Trophoblast cell (in vitro differentiated cells and primary cell): ENCODE results near the gene ALS2.
A peak's percentile ranks its signal among the peaks of the same experiment; 100 is the strongest.
"Not testable (repeated sequence)": the region's sequence is repeated elsewhere in the genome, so short reads cannot be mapped to it uniquely, and the experiment has no call there.

Source experiments
- DNase-seq, 2 donors: peaks; one replicate each; pipeline ENCODE4 v3.0.0-alpha.2; 2016
- H2AFZ ChIP-seq: 2 replicates; pipeline ENCODE4 v1.6.1; 2013; ENCODE audit warnings: low read length, moderate library complexity, mild to moderate bottlenecking; ENCODE audit not compliant: insufficient read depth, poor library complexity
- H2AK5ac ChIP-seq: 2 replicates; pipeline ENCODE4 v1.6.1; 2013; ENCODE audit warnings: mild to moderate bottlenecking, low read length
- H2BK120ac ChIP-seq: 2 replicates; pipeline ENCODE4 v1.6.1; 2013; ENCODE audit warnings: low read length, mild to moderate bottlenecking, moderate library complexity; ENCODE audit not compliant: insufficient read depth, poor library complexity
- H2BK12ac ChIP-seq: 2 replicates; pipeline ENCODE4 v1.6.1; 2013; ENCODE audit warnings: mild to moderate bottlenecking, low read length, moderate library complexity
- H2BK5ac ChIP-seq: 2 replicates; pipeline ENCODE4 v1.6.1; 2013; ENCODE audit warnings: low read length, low read depth, moderate library complexity, mild to moderate bottlenecking; ENCODE audit not compliant: poor library complexity
- H3K14ac ChIP-seq: 2 replicates; pipeline ENCODE4 v1.6.1; 2013; ENCODE audit warnings: mild to moderate bottlenecking, low read length
- H3K18ac ChIP-seq: 2 replicates; pipeline ENCODE4 v1.6.1; 2013; ENCODE audit warnings: mild to moderate bottlenecking, low read length
- H3K23ac ChIP-seq: 2 replicates; pipeline ENCODE4 v1.6.1; 2013; ENCODE audit warnings: low read length
- H3K27ac ChIP-seq: 2 replicates; pipeline ENCODE4 v1.5.1; 2013; ENCODE audit warnings: low read depth, mild to moderate bottlenecking, inconsistent platforms, low read length, moderate library complexity
- H3K27me3 ChIP-seq: 2 replicates; pipeline ENCODE4 v1.6.1; 2013; ENCODE audit warnings: inconsistent platforms, mild to moderate bottlenecking, low read length, moderate library complexity; ENCODE audit not compliant: insufficient read depth
- H3K36me3 ChIP-seq, 2 experiments: 1 replicate in 1 of 2; 2 replicates in 1 of 2; pipeline ENCODE4 v1.6.1; 2013; ENCODE audit warnings: low read length in 2 of 2, mild to moderate bottlenecking in 2 of 2, moderate library complexity in 1 of 2; ENCODE audit not compliant: insufficient read depth in 2 of 2, control insufficient read depth in 1 of 2
- H3K4ac ChIP-seq: 2 replicates; pipeline ENCODE4 v1.6.1; 2013; ENCODE audit warnings: low read depth, mild to moderate bottlenecking, low read length, moderate library complexity
- H3K4me1 ChIP-seq, 2 experiments: 1 replicate in 1 of 2; 2 replicates in 1 of 2; pipeline ENCODE4 v1.6.1; 2013; ENCODE audit warnings: low read length in 2 of 2, mild to moderate bottlenecking in 2 of 2, moderate library complexity in 1 of 2; ENCODE audit not compliant: insufficient read depth in 2 of 2, control insufficient read depth in 1 of 2
- H3K4me2 ChIP-seq: 2 replicates; pipeline ENCODE4 v1.6.1; 2013; ENCODE audit warnings: inconsistent platforms, mild to moderate bottlenecking, low read length, moderate library complexity
- H3K4me3 ChIP-seq: 2 replicates; pipeline ENCODE4 v1.5.1; 2013; ENCODE audit warnings: mild to moderate bottlenecking, low read depth, low read length, inconsistent platforms
- H3K79me1 ChIP-seq: one replicate; pipeline ENCODE4 v1.6.1; 2013; ENCODE audit warnings: low read length
- H3K79me2 ChIP-seq: 2 replicates; pipeline ENCODE4 v1.6.1; 2013; ENCODE audit warnings: low read length, mild to moderate bottlenecking; ENCODE audit not compliant: control insufficient read depth, insufficient read depth, poor library complexity
- H3K9ac ChIP-seq: 2 replicates; pipeline ENCODE4 v1.6.1; 2013; ENCODE audit warnings: mild to moderate bottlenecking, low read length
- H3K9me3 ChIP-seq: 2 replicates; pipeline ENCODE4 v1.6.1; 2013; ENCODE audit warnings: low read depth, mild to moderate bottlenecking, control low read depth, inconsistent platforms, low read length; ENCODE audit not compliant: insufficient read depth
- H4K12ac ChIP-seq: 2 replicates; pipeline ENCODE4 v1.6.1; 2013; ENCODE audit warnings: low read depth, mild to moderate bottlenecking, low read length, moderate library complexity
- H4K8ac ChIP-seq: 2 replicates; pipeline ENCODE4 v1.6.1; 2013; ENCODE audit warnings: low read depth, mild to moderate bottlenecking, low read length, moderate library complexity
- H4K91ac ChIP-seq: one replicate; pipeline ENCODE4 v1.6.1; 2013; ENCODE audit warnings: low read depth, mild to moderate bottlenecking, low read length, moderate library complexity
- WGBS: extraction: QIAGEN DNeasy Blood & Tissue Kit; methylation state at CpG from one replicate; pipeline ENCODE4 v1.1.7; 2013; ENCODE audit warnings: missing lambda C conversion rate; ENCODE audit not compliant: insufficient read length, insufficient coverage; ENCODE audit errors: extremely low coverage; 5-methylcytosine and 5-hydroxymethylcytosine counted together

The ALS2 gene

GRCh38 chr2:201810604-201811003, 29.9 kb upstream of the ALS2 start:
- H3K79me2 ChIP-seq, H3K27me3 ChIP-seq, H3K36me3 ChIP-seq, H3K23ac ChIP-seq, H2AFZ ChIP-seq, H3K18ac ChIP-seq, DNase-seq, H2AK5ac ChIP-seq, H3K4me3 ChIP-seq, H3K9me3 ChIP-seq, H4K91ac ChIP-seq, H3K4me2 ChIP-seq, H2BK5ac ChIP-seq, H2BK120ac ChIP-seq, H3K79me1 ChIP-seq, H4K8ac ChIP-seq, H2BK12ac ChIP-seq, H3K14ac ChIP-seq, H3K4ac ChIP-seq, H3K9ac ChIP-seq, H3K27ac ChIP-seq, H4K12ac ChIP-seq: not testable (repeated sequence)
- peaks cover 6 to 11% of the 10 kb centered on the region in 2 experiments for H3K4me1 ChIP-seq
- WGBS = no CpG with 5 or more reads among the region's 7 CpGs

- Histone ChIP-seq H3K18ac (no peak overlapping the region), H3K9me3 (no peaks in the 10 kb centered on the region), H3K27me3 (no peaks in the 10 kb centered on the region), H3K36me3 (no peaks in the 10 kb centered on the region), H2BK120ac (no peak overlapping the region), H3K14ac (no peak overlapping the region), H4K8ac (no peak overlapping the region), H4K12ac (no peak overlapping the region), H3K4me1 (peaks cover 6 to 11% of the 10 kb centered on the region in 2 experiments), H4K91ac (no peak overlapping the region), H3K79me1 (no peaks in the 10 kb centered on the region), H3K4me2 (no peak overlapping the region), H2BK12ac (no peak overlapping the region), H3K79me2 (no peaks in the 10 kb centered on the region), H3K23ac (no peak overlapping the region), H2AK5ac (no peak overlapping the region), H3K4ac (no peak overlapping the region), H2BK5ac (no peak overlapping the region), H2AFZ (no peak overlapping the region), H3K9ac (no peak overlapping the region), H3K27ac (no peak overlapping the region), H3K4me3 (no peak overlapping the region)
- no peak for DNase-seq
- no CpG with 5 or more reads among the region's 4 CpGs for WGBS
Measured at GRCh38 chr2:201809633-201810032, 28.9 kb upstream of the ALS2 start.

- Histone ChIP-seq H3K79me1 (no peaks in the 10 kb centered on the region), H3K79me2 (no peaks in the 10 kb centered on the region), H3K18ac (no peak overlapping the region), H3K27me3 (no peaks in the 10 kb centered on the region), H3K4me2 (peak overlapping the region; percentile 37), H2BK12ac (no peak overlapping the region), H4K8ac (no peak overlapping the region), H3K23ac (no peak overlapping the region), H2AFZ (no peak overlapping the region), H3K27ac (no peak overlapping the region), H2AK5ac (no peak overlapping the region), H3K4me1 (peaks cover 6 to 14% of the 10 kb centered on the region in 2 experiments), H4K91ac (no peak overlapping the region), H3K9me3 (no peaks in the 10 kb centered on the region), H4K12ac (no peak overlapping the region), H2BK5ac (no peak overlapping the region), H3K36me3 (no peaks in the 10 kb centered on the region), H2BK120ac (no peak overlapping the region), H3K9ac (no peak overlapping the region), H3K4me3 (no peak overlapping the region), H3K14ac (no peak overlapping the region), H3K4ac (no peak overlapping the region)
- DNase-seq = no peak
- WGBS = no CpG with 5 or more reads among the region's 2 CpGs
Measured at GRCh38 chr2:201808027-201808426, 27.3 kb upstream of the ALS2 start.

GRCh38 chr2:201807452-201807999, 26.8 kb upstream of the ALS2 start:
- no peak overlapping the region for H2BK5ac ChIP-seq
- no peak overlapping the region for H3K4me3 ChIP-seq
- no peak overlapping the region for H3K18ac ChIP-seq
- no peaks in the 10 kb centered on the region for H3K79me1 ChIP-seq
- H3K4me2 ChIP-seq = peak overlapping the region; percentile 37
- no peak overlapping the region for H4K12ac ChIP-seq
- H2BK120ac ChIP-seq = no peak overlapping the region
- no peak overlapping the region for H2BK12ac ChIP-seq
- no peak for DNase-seq
- no peaks in the 10 kb centered on the region for H3K9me3 ChIP-seq
- H3K27ac ChIP-seq = no peak overlapping the region
- H3K36me3 ChIP-seq = no peaks in the 10 kb centered on the region
- H4K91ac ChIP-seq = no peak overlapping the region
- H4K8ac ChIP-seq = no peak overlapping the region
- no peaks in the 10 kb centered on the region for H3K79me2 ChIP-seq
- no peak overlapping the region for H3K14ac ChIP-seq
- H3K9ac ChIP-seq = no peak overlapping the region
- H2AFZ ChIP-seq = no peak overlapping the region
- H3K4me1 ChIP-seq = peaks cover 6 to 14% of the 10 kb centered on the region in 2 experiments
- no peaks in the 10 kb centered on the region for H3K27me3 ChIP-seq
- no CpG with 5 or more reads among the region's 8 CpGs for WGBS
- no peak overlapping the region for H3K4ac ChIP-seq
- no peak overlapping the region for H3K23ac ChIP-seq
- no peak overlapping the region for H2AK5ac ChIP-seq
